HG02943 (cell line): ENCODE results near the gene HSD3B1.
"Not testable (repeated sequence)": the region's sequence is repeated elsewhere in the genome, so short reads cannot be mapped to it uniquely, and the experiment has no call there.

ENCODE experiments used
- ATAC-seq: cut with Tn5 transposase; IDR thresholded peaks from one replicate; pipeline ENCODE4 v1.9.1; 2021; ENCODE audit warnings: mild to moderate bottlenecking, low read depth, moderate library complexity; ENCODE audit not compliant: unreplicated experiment

HSD3B1 gene

GRCh38 chr1:119551218-119551617 lies 44.2 kb downstream of the HSD3B1 start:
- no peak for ATAC-seq

- ATAC-seq = not testable (repeated sequence)
Observed at GRCh38 chr1:119552656-119553055, 45.6 kb downstream of the HSD3B1 start.

- not testable (repeated sequence) for ATAC-seq
Observed at GRCh38 chr1:119553302-119554071, 46.5 kb downstream of the HSD3B1 start.

- ATAC-seq = no peak
Observed at GRCh38 chr1:119554183-119554582, 47.2 kb downstream of the HSD3B1 start.

GRCh38 chr1:119556423-119556822 lies 49.4 kb downstream of the HSD3B1 start:
- ATAC-seq = no peak

DNA sequence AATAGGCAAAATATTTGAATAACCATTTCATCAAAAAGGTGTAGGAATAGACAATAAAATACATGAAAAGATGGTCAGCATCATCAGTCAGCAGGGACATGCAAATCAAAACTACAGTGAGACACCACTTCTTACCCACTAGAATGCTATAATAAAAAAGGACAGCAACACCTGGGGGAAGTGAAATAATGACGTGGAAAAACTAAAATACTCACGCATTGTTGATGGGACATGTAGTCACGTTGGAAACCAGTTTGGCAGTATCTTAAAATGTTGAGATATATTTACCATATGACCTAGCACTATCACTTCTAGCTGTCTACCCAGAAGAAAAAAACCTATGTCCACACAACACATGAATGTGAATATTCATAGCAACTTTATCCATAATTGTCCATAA lies 53.4 kb downstream of the HSD3B1 start:
- not testable (repeated sequence) for ATAC-seq

- ATAC-seq = no peak
Observed at GRCh38 chr1:119564548-119564947, 57.5 kb downstream of the HSD3B1 start.
